GM19468 (cell line): ENCODE results near the gene TMEM151B.

Experiments
- ATAC-seq: cut with Tn5 transposase; IDR thresholded peaks from one replicate; pipeline ENCODE4 v1.9.1; 2021; ENCODE audit warnings: mild to moderate bottlenecking, moderate library complexity, moderate number of reproducible peaks; ENCODE audit not compliant: unreplicated experiment; ENCODE audit errors: extremely low read depth

The TMEM151B gene

DNA sequence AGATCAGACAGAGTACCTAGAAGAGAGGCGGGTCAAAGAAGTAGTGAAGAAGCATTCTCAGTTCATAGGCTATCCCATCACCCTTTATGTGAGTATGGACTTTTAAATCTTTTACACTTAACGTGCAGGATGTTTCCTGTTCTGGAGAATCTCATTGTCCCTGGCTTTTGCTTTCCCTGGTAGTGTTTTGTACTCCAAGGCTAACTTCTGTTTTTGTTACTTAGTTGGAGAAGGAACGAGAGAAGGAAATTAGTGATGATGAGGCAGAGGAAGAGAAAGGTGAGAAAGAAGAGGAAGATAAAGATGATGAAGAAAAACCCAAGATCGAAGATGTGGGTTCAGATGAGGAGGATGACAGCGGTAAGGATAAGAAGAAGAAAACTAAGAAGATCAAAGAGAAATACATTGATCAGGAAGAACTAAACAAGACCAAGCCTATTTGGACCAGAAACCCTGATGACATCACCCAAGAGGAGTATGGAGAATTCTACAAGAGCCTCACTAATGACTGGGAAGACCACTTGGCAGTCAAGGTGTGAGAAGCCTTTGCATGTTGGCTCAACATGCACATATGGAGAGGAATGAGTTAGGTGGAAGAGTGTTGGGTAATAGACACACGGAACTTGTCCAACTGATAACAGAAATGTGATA, 20.1 kb upstream of the TMEM151B start:
- ATAC-seq: no peak

DNA sequence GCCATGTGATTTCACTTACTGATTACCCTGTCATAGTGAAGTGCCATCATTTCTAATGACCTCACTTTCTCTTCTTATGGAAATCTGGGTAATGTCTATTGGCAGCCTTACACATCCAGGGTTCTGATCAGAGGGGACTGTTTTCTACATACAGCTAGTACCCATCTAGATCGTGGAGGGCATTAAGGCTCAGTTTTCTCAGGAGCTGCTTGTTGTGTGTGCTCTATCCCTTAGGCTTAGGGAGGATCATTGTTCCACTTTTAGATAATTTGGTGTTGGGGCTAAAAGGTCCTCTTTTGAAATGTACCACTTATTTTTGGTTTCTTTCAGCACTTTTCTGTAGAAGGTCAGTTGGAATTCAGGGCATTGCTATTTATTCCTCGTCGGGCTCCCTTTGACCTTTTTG, 19.5 kb upstream of the TMEM151B start:
- no peak for ATAC-seq

DNA sequence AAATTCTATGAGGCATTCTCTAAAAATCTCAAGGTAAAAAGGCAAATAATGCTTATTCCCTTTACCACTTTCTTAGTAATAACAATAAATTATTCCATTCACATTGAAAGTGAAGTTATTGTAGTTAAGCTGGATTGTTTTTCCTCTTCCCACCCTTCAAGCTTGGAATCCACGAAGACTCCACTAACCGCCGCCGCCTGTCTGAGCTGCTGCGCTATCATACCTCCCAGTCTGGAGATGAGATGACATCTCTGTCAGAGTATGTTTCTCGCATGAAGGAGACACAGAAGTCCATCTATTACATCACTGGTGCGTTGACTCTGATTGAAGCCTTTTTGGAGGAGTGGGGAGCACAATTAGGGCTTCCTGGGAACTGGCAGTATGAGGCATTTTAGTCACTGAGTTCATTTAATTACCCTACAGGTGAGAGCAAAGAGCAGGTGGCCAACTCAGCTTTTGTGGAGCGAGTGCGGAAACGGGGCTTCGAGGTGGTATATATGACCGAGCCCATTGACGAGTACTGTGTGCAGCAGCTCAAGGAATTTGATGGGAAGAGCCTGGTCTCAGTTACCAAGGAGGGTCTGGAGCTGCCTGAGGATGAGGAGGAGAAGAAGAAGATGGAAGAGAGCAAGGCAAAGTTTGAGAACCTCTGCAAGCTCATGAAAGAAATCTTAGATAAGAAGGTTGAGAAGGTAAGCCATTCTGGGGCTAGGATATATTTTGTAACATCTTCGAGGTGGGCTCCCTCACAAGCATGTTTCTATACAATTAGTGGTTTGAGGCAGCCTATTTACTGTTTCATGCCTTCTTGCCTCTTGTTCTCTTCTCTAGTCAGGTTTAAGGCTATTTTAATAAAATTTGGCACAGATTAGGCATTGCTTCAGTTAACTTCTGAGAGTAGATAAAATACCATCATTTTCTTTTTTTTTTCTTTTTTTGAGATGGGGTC, 18.4 kb upstream of the TMEM151B start:
- no peak for ATAC-seq

DNA sequence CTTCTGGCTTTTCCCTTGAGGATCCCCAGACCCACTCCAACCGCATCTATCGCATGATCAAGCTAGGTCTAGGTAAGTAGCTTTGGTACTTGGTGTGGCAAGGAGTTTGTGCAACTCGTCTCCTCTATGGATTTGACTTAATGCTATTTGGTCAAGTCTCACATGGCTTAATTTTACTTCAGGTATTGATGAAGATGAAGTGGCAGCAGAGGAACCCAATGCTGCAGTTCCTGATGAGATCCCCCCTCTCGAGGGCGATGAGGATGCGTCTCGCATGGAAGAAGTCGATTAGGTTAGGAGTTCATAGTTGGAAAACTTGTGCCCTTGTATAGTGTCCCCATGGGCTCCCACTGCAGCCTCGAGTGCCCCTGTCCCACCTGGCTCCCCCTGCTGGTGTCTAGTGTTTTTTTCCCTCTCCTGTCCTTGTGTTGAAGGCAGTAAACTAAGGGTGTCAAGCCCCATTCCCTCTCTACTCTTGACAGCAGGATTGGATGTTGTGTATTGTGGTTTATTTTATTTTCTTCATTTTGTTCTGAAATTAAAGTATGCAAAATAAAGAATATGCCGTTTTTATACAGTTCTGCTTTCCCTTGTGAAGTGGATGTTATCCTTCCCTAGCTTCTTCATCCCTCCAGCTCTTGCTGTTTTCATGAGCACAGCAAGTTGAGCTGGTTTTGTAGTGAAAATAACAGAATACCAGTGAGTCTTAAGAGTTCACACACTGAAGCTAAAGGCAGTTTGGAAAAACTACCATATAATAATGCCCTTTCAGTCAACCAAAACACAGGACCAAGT, 16.7 kb upstream of the TMEM151B start:
- ATAC-seq: no peak

DNA sequence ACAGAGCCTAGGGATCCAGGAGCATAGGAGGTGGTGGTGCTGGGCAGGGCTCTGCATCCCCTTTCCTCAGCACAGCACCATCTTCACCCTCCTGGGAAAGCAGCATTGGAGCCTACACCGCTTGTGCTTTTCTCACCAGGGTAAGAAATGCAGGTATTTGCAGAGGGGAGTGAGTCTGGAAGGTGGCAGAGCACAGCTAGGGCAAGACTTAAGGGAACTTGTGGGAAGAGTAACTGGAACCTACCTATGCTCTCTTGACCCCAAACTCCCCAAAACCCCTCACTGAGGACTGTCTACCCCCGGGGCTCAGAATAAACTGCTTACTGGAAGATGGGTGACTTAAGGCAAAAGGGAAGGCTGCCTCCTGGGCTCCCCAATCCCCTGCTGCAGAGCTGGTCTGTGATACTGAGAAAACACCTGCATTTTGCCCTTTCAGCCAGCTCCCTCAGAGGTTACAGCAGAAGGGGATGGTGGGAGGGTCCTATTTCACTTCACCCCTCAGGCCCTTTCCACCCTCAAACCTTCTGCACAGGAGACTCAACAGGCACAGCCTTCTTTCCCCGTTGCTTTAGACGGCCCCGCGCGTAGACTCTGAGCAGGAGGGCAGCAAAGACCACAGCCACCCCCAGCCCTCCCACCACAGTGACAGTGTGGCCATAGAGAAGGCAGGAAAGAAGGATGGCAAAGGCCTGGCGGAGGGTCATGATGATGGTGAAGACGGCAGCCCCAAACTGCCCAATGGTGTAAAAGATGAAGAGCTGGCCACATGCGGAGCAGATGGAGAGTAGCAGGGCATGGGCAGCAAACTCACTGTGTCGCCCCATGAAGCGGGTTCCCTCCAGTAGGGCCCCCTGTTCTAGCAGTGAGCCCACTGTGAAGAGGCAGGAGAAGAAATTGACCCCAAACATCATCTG, 15.8 kb upstream of the TMEM151B start:
- no peak for ATAC-seq

DNA sequence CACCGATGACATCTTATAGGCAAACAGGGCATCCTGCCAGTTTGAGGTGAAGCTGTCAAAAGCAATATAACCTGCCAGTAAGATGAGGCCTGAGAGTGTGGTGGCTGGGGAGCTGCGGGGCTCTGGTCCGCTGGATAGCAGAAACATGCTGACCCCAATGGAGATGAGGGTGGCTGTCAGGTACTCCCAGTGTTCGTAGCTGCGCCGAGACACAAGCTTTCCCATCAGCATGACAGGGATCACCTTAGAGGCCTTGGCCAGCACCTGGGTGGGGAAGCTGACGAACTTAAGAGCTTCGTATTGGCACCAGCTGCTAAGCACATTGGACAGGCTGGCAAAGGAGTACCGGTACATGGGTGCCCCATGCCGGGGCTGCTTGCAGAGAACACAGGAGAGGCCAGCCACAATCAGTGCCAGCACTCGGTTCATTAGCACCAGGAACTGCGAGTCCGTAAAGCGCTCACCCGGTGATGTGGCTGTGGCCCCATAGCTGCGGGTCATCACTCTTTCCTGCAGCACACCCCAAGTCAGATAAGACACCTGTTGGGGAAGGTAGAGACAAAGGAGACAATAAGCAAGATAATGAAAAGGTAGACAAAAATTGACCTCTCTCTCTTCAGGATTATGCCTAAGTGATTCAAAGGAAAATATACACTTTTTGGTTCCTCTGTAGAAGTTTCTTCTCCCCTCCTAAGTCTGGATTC, 15.0 kb upstream of the TMEM151B start:
- no peak for ATAC-seq

DNA sequence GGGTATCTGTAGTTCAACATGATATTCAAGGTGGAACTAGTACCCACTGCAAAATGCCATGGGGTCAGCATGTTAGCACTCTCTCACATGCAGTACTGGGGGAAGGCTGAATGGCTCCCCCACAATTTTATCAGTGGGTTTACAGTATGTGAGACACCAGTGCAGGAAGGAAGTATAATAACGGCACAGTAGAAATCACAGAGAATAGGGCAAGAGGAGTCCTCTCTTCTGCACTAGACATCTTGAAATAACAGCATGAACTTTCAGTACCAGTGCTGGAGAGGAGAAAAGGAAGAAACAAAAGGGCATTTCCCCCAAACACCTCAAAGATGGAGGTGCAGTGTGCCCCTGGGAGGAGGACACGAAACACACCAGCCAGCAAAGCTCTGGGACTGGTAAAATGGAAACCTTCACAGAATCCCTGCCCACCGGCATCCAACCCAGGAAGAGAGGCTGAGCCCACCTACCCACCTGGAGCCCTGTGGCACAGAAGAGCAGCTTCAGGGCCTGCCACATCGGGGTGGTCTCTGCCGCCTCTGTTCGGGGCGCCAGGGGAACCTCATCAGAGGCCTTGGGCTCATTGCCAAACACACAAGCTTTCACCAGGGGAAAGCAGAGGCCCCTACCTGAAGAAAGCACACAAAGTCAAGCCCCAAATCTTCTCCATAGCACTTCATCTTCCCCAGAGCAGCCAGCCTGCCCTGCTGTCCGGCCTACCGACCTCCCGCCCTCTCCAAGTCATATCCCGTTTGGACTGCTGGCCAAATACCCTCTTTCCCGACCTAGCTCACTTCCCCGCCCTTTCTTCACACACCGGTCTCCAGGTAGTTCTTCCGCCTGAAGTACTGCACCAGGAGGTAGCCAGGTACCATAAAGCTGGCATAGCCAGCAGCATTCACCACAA, 14.1 kb upstream of the TMEM151B start:
- no peak for ATAC-seq

DNA sequence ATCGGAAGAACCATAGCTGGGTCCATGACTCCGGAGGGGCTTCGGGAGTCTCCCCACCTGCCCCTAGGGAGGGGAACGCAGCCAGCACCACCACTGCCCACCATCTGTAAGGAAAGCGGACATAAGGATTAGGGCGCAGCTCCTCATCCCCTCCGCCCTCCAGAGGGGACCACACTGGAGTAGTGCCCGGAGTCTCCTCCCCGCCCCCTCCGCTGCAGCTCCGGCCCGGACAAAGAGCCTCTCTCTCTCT, 13.6 kb upstream of the TMEM151B start:
- ATAC-seq: no peak

DNA sequence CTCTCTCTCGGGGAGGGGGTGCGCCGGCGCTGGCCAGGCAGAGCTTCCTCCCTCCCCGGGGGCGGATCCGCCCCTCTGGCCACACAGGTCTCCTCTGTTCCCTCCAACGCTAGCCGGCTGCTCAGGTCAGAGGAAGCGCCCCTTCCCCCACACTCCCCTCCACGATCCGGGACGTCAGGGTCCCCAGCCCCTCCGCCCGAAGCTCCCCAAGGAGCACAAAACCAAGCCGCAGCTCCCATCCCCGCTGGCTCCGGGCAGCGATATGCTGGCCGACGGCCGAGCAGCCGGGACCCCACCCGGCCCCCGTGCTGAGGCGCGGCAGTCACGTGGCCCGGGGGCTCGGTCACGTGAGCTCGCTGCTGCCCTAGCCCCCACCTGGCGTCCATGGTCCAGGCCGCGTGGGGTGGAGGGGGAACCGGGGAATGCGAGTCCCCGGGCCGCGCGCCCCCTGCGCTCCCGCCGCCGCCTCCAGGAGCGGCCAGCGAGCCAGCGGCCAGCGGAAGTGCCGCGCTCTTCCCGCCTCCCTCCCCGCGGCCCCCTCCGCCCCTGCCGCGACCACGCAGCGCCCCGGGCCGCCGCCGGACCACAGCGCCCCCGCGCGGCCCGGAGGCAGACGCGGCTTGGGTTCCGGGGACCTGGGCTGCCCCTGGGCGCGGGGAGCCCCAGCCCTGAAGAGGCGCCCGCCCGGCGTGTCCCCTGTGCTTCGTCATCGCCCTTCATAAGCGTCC, 13.1 kb upstream of the TMEM151B start, which contains the start of gene SLC35B2:
TSS of gene SLC35B2 (minus strand) at position 504 of the 728 bp plus-strand sequence. CDS start at position 386, 118 bp downstream.
- peak; percentile 22 for ATAC-seq

DNA sequence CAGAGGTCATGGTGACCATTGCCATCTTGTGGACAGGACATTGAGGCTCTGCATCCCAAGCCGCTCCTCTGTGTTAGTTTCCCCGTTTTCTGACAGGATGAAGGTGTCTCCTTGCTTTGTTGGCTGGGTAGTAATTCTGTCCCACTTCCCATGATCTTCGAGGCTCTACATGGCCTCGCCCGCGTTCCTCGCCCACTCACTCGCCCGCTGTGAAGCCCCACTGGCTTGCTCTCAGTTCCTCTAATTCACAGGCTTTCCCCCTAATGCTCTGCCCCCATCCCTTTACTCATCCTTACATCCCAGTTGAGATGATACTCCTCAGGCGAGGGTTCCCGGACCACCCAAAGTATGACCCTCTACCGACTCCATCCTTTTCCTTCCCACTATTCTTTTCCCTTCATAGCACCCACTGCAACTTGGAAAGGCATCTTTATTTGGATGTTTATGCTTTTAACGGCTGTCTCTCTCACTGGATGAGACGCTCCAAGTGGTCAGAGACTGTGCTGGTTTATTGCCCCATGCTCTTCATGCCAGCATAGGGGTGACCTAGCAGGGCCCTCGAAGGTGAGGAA, 12.4 kb upstream of the TMEM151B start:
- ATAC-seq: no peak

DNA sequence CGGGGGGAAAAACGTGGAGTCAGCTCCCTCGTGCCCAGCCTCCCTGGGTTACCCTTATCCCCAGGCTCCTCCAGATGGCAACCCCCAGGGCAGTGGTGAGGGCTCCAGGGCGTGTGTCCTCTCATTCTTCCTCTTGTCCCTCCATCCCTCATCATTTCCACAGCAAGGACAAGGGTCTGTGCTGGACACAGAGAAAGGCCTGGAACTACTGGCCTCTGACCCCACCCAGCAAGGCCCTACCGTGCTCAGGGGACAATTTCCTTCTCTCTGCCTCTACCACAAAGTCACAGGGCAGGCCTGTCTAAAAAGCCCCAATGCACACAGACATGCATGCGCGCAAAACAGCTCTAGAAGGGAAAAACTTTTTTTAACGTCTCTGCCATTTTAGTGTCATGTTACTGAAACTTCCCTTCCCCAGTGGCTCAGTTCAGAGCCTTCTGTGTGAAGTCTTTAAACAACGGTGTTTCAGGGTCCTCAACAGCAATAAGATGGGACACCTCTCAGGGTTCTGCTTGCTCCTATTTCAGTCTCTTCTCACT, 11.9 kb upstream of the TMEM151B start:
- ATAC-seq: no peak

DNA sequence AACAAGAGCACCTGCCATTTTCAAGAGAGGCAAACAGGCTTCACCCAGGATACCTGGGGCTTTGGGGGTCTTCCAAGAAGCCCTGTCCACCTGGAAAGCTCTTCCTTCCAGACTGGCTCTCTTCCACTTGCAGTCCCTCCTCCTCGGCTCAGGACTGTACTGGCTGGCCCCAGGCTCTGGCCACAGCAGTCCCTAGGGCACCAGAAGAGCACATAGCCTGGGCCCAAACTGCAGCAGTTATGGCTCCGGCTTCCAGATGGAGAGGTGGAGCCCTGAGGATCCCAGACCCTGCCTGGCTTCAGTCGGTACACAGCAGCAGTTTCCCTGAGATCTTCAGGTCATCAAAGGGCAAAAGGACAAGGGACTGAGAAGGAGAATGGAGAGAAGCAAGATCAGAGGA, 11.3 kb upstream of the TMEM151B start:
- ATAC-seq: no peak

DNA sequence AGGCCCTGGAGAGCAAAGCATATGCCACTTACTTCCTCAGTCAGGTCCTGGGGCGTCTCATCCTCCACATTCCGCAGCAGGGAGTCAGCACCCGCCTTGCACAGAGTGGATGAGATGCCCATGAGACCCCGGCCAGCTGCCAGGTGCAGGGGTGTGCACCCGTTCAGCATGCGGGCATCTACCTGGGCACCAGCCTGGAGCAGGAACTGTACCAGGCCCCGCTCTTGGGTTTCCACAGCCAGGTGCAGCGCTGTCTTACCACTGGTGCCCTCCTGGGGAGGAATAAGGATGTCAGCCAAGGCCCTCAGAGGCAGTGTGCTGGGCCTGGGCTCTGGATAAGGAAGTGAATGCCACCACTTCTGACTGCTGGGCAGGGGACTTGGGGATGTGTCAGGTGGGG, 10.2 kb upstream of the TMEM151B start:
- no peak for ATAC-seq

DNA sequence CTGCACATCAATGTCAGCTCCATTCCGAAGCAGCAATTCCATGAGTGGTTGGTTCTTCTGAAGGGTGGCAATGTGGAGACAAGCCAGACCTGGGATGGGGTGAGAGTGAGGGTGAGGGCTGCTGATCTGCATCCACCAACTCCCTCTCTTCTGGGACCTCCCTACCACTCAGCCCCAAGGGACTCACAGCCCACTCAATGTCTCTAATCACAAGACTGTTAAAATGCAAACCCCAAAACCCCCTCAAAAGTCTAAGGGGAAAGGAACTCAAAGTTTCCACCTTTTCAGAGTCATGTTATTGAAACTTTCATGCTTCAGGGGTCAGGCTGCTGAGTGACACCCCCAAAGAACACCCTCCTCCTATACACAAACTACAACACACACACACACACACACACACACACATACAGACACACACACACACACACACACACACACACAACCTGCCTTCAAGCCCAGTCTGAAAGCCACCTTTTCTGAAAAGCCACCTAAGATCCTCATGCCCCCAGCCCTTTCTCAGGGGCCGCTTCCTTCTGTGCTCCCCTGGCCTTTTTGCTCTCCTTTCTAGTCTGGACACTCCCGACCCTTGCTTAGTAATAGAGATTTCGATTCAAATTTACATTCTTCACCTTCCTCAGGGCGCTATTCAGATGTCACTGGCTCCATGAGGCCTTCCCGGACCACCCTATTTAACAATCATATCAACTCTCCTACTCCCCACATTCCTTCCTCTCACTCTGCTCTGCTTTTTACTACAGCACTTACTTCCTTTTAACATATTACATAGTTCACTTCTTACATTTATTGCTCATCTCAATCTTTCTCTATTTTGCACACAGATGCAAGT, 9.6 kb upstream of the TMEM151B start:
- no peak for ATAC-seq

DNA sequence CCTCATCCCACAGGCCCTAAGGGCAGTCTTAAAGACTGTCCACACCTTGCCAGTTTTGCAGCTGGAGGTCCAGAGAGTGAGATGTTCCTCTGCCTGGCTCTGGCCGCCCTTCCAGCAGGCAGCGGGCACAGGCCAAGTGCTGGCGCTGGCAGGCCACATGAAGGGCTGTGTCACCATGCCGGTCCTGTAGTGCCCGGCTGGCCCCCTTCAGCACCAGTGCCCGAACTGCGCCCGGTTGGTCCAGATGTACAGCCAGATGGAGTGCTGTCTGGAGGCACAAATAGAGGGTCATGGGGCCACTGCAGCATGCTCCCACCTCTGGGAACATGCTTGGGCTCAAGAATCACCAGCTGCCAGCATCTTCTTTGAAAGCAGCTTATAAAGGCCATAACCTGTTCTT, 8.7 kb upstream of the TMEM151B start:
- ATAC-seq: no peak
